HUDEP-2 (cell line): Measurements from ENCODE around the gene EOLA1.
"Not testable (repeated sequence)": the region's sequence is repeated elsewhere in the genome, so short reads cannot be mapped to it uniquely, and the experiment has no call there.

Experiments used
- DNase-seq, 76 experiments: peaks; one replicate each; lab custom pipeline; 2025; ENCODE audit not compliant: unreplicated experiment in 76 of 76; lab: John Stamatoyannopoulos, UW

EOLA1 gene

GRCh38 chrX:149539283-149540130, 1.3 kb upstream of the EOLA1 start:
- peak; percentile 12 to 94 (median 80) for DNase-seq

- peak in 72 of 76 experiments; percentile 1 to 90 (median 79) for DNase-seq
Measured at GRCh38 chrX:149540131-149540620, 636 bp upstream of the EOLA1 start.

DNA sequence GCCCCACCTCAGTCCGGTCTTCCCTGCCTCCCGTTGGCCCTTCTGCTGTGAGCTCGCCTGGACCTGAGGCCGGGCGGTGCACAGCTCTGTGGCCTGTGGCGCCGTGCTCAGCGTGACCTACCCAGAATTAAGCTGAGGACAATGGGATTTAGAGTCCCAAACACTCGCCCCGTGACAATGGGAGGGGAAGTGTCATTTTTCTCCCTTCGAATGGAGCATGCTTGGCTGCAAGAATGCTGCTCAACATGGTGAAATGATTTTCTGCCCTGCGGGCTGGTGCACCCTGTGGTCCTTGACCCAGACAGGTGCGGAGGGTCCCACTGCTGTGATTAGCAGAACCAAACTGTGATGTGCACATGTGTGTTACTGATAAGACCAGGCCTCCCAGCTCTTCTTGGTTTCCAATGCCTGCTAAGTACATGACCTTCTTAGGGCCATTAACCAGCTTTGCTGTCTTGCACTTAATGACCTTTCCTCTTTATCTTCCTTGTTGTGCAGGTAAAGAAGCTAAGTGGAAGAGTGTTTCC, 772 bp downstream of the EOLA1 start:
- peak in 5 of 76 experiments; percentile 0 to 10 (median 4) for DNase-seq

GRCh38 chrX:149545545-149546543, 5.0 kb downstream of the EOLA1 start:
- DNase-seq, result peak in 7 of 76 experiments; percentile 1 to 18 (median 6)

GRCh38 chrX:149546962-149547361, 6.2 kb downstream of the EOLA1 start:
- not testable (repeated sequence) for DNase-seq

DNA sequence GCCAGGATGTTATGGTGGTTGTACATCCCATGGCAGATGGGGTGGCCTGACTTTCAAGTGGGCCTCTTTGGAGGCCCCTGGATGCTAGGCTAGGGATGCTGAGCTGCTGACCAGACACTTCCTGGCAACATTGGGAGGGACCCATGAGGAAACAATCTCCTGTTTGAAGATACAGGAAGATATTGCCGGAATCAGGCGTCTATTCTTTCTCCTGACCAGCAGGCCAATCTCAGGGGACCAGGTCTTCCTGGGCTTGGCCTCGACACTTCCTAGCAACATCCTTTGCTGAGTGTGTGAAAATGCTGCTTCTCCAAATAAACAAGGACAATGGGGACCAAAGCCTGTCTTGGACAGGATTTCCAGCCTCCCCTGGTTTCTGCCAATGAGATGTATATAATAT, 7.0 kb downstream of the EOLA1 start:
- DNase-seq, result not testable (repeated sequence)

- not testable (repeated sequence) for DNase-seq
Measured at GRCh38 chrX:149549701-149550100, 8.9 kb downstream of the EOLA1 start, which contains the start of gene HSFX3. Gene HSFX3, minus strand, starts transcription at chrX:149549924. Its CDS starts 72 bp downstream, at chrX:149549852.

- DNase-seq, result not testable (repeated sequence)
Measured at GRCh38 chrX:149550454-149550853, 9.6 kb downstream of the EOLA1 start.

- DNase-seq, result not testable (repeated sequence)
Measured at GRCh38 chrX:149551245-149551938, 10.6 kb downstream of the EOLA1 start.

GRCh38 chrX:149551939-149552248, 11.1 kb downstream of the EOLA1 start:
- DNase-seq, result not testable (repeated sequence)

- not testable (repeated sequence) for DNase-seq
Measured at GRCh38 chrX:149555251-149555650, 14.4 kb downstream of the EOLA1 start.

DNA sequence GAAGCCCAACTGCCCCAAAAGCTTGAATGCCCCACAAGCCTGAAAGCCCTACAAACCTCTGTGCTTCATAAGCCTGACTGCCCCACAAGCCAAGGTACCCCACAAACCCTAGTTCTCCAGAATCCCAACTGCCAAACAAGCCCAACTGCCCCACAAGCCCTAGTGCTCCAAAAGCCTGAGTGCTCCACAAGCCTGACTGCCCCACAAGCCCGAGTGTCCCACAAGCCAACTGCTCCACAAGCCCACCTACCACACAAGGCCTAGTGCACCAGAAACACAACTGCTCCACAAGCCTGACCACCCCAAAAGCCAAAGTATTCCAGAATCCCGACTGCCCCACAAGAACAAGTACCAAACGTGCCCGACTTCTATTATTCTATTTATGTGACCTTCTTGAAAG, 22.5 kb downstream of the EOLA1 start:
- no peak for DNase-seq

DNA sequence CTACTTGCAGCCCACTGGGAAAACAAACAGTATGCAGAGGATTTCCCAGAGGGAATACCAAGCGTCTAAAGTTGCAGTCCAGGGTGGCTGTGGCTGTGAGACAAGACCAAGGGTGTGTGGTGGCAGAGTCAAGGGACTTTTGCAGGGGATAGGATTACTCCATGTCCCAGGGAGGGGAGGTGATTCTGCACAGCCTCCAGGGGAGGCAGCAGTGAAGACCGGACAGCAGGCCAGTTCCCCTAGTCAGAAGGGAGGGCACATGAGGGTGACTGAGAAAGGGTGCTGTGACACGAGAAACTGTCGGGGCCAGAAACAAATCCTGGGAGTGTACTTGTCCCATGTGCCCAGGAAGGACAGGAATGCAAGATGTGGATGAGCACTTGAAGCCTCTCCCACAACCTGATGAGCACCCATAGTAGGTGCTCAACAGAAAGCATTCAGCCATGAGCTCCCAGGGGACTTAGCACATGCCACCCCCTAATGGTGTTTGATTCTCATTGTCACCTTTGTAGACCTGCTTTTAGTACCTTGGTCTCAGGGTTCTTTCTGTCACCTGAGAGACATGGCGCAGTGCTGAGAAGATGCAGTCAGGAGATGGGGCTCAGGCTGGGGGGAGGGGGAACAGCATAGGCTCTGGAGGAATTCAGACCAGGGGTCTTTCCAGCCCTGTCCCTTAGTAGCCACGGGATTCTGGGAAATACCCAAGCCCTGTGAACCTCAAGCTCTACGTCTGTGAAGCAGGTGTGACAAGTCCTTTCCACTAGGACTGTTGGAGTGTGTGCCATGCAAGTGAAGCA, 27.0 kb downstream of the EOLA1 start:
- DNase-seq, result no peak

- no peak for DNase-seq
Measured at GRCh38 chrX:149568701-149569296, 28.0 kb downstream of the EOLA1 start.

- DNase-seq, result no peak
Measured at GRCh38 chrX:149569770-149570169, 29.0 kb downstream of the EOLA1 start.

DNA sequence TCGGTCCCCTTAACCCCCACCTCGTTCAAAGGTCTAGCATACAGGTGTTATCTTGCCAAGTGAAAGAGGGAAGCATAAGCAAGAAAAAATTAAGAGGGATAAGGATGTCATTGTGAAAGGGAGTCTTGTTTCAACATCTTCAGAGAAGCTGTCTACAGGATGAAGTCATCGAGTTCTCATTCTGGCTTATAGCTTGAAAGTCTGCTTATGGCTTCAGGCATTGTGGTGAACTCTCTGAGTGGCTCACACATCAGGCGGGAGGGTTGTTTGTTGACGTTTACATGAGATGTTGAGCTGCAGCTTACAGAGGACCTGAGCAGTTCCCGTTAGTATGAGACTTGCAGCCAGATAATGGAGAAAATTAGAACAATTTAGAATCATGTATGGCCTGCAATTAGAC, 29.9 kb downstream of the EOLA1 start:
- no peak for DNase-seq

DNA sequence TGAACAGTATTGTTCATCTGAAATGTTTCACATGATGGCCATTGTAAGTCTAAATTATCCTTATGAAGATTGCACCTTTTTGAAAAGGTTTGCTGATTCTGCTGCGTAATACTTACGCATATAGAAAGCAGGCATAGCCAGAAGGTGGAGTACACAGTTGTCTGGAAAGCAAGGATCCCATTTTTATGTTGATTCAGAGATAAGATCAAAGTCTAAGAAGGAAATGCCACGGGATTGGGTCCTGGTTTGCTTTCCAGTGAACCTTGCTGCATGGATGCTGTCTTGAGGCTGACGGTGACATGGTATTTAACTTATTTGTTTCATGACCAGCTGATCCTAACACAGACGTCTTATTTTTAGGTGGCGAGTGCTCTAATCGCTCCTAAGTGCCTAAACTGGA, 31.0 kb downstream of the EOLA1 start:
- DNase-seq, result no peak

- no peak for DNase-seq
Measured at GRCh38 chrX:149572743-149573142, 31.9 kb downstream of the EOLA1 start.

DNA sequence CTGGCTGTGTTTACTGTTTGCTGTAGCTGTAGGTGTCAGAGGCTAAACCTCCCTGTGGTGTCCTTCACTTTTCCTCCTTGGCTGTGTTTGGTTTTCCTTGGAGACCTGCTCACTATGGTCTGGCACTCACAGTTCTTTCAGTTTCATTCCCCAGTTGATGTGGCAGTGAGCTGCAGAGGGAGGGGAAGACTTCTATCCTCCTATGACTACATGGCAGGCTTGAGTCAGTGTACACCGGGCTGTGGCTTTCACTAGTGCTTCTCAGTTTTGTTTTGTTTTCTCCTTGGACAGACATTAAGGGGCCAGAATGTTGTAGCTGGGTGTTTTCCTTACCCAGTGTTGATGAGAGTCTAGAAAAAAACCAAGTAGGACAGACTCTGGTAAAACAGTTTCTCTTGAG, 32.6 kb downstream of the EOLA1 start:
- DNase-seq, result not testable (repeated sequence)
